ENCODE results near the gene MMS22L.

- no peak for TF ChIP-seq POLR2A (IDR thresholded peaks at IDR 0.05)
- no peak for TF ChIP-seq CTCF (IDR thresholded peaks at IDR 0.05)
Measured at GRCh38 chr6:97147421-97147820, 135.6 kb downstream of the MMS22L start.

Measured in Peyer's patch (tissue), 4 donors.